ENCODE results near the gene SETD3. TPM values are rescaled to one million over a fixed set of nuclear protein-coding genes. Genes with fewer than 3 reads are reported as not detected.
"Not testable (repeated sequence)": the region's sequence is repeated elsewhere in the genome, so short reads cannot be mapped to it uniquely, and the experiment has no call there.

Gene SETD3
- total RNA-seq, 2 experiments from 2014 or later, result 56.8 to 64.5 TPM

- no peaks in the 10 kb centered on the region for H3K27me3 Mint-ChIP-seq
- POLR2A ChIA-PET, result no interaction called here
- no peak for DNase-seq
- no peaks in the 10 kb centered on the region for H3K4me1 Mint-ChIP-seq
- H3K9me3 Mint-ChIP-seq, result no peaks in the 10 kb centered on the region
- no peaks in the 10 kb centered on the region for H3K36me3 Mint-ChIP-seq (ENCODE audit: low read depth)
- CTCF ChIA-PET, result no interaction called here
- H3K4me3 Mint-ChIP-seq, result no peak overlapping the region
- no peak overlapping the region for H3K27ac Mint-ChIP-seq
Observed at GRCh38 chr14:99359906-99360305, 120.8 kb downstream of the SETD3 start.

GRCh38 chr14:99357916-99358390, 122.7 kb downstream of the SETD3 start:
- H3K4me3 Mint-ChIP-seq, result no peak overlapping the region
- no peaks in the 10 kb centered on the region for H3K36me3 Mint-ChIP-seq (ENCODE audit: low read depth)
- no peak for DNase-seq
- H3K27ac Mint-ChIP-seq, result no peak overlapping the region
- no peaks in the 10 kb centered on the region for H3K4me1 Mint-ChIP-seq
- H3K9me3 Mint-ChIP-seq, result no peaks in the 10 kb centered on the region
- ChIA-PET CTCF (interaction anchor here (0.7 to 1.2 kb wide), 2 partner anchors 12 to 1779 kb away, joined by 3 read pairs; no protein-coding TSS in a partner anchor), POLR2A (no interaction called here)
- H3K27me3 Mint-ChIP-seq, result no peaks in the 10 kb centered on the region

- Mint-ChIP-seq H3K9me3 (no peaks in the 10 kb centered on the region), H3K36me3 (ENCODE audit: low read depth) (no peaks in the 10 kb centered on the region), H3K27ac (no peak overlapping the region), H3K4me1 (no peaks in the 10 kb centered on the region), H3K27me3 (no peaks in the 10 kb centered on the region), H3K4me3 (no peak overlapping the region)
- DNase-seq, result no peak
- ChIA-PET CTCF (no interaction called here), POLR2A (no interaction called here)
Observed at GRCh38 chr14:99357151-99357915, 123.3 kb downstream of the SETD3 start.

GRCh38 chr14:99356031-99356608, 124.5 kb downstream of the SETD3 start:
- Mint-ChIP-seq H3K4me3 (no peak overlapping the region), H3K4me1 (no peaks in the 10 kb centered on the region), H3K27me3 (no peaks in the 10 kb centered on the region), H3K9me3 (no peaks in the 10 kb centered on the region), H3K36me3 (ENCODE audit: low read depth) (no peaks in the 10 kb centered on the region), H3K27ac (no peak overlapping the region)
- CTCF ChIA-PET, result no interaction called here
- DNase-seq, result no peak
- POLR2A ChIA-PET, result no interaction called here

GRCh38 chr14:99354166-99354875, 126.3 kb downstream of the SETD3 start:
- CTCF ChIA-PET, result interaction anchor here (0.6 kb wide), 1 partner anchor 23 kb away, joined by 4 read pairs; no protein-coding TSS in a partner anchor
- no peaks in the 10 kb centered on the region for H3K4me1 Mint-ChIP-seq

GRCh38 chr14:99352688-99353280, 127.9 kb downstream of the SETD3 start:
- H3K4me1 Mint-ChIP-seq, result no peaks in the 10 kb centered on the region
- ChIA-PET CTCF (no interaction called here), POLR2A (no interaction called here)
- H3K4me3 Mint-ChIP-seq, result no peak overlapping the region
- no peak overlapping the region for H3K27ac Mint-ChIP-seq
- H3K9me3 Mint-ChIP-seq, result no peaks in the 10 kb centered on the region
- H3K27me3 Mint-ChIP-seq, result no peaks in the 10 kb centered on the region
- no peak for DNase-seq
- no peaks in the 10 kb centered on the region for H3K36me3 Mint-ChIP-seq (ENCODE audit: low read depth)

More at GRCh38 chr14:99354166-99354875, 126.3 kb downstream of the SETD3 start:
- Mint-ChIP-seq H3K4me3 (no peak overlapping the region), H3K27me3 (no peaks in the 10 kb centered on the region), H3K27ac (no peak overlapping the region), H3K36me3 (ENCODE audit: low read depth) (no peaks in the 10 kb centered on the region), H3K9me3 (no peaks in the 10 kb centered on the region)
- no peak for DNase-seq
- POLR2A ChIA-PET, result no interaction called here

GRCh38 chr14:99351166-99352007, 129.3 kb downstream of the SETD3 start:
- CTCF ChIA-PET, result interaction anchor here (0.9 to 1.7 kb wide), 3 partner anchors 29 to 68 kb away, joined by 3 to 5 read pairs (median 3); no protein-coding TSS in a partner anchor
- no peak overlapping the region for H3K27ac Mint-ChIP-seq
- H3K4me3 Mint-ChIP-seq, result no peak overlapping the region
- no peaks in the 10 kb centered on the region for H3K9me3 Mint-ChIP-seq
- H3K36me3 Mint-ChIP-seq (ENCODE audit: low read depth), result no peaks in the 10 kb centered on the region
- no peak for DNase-seq
- H3K4me1 Mint-ChIP-seq, result no peaks in the 10 kb centered on the region
- H3K27me3 Mint-ChIP-seq, result no peaks in the 10 kb centered on the region
- POLR2A ChIA-PET, result interaction anchor here (0.5 kb wide), 1 partner anchor 685 kb away, joined by 3 read pairs; no protein-coding TSS in a partner anchor

GRCh38 chr14:99350751-99351150, 129.9 kb downstream of the SETD3 start:
- peaks cover 2% of the 10 kb centered on the region for H3K27me3 Mint-ChIP-seq
- no peak for DNase-seq
- H3K27ac Mint-ChIP-seq, result no peak overlapping the region

GRCh38 chr14:99349721-99350495, 130.8 kb downstream of the SETD3 start:
- H3K9me3 Mint-ChIP-seq, result no peaks in the 10 kb centered on the region
- DNase-seq, result no peak
- CTCF ChIA-PET, result no interaction called here
- no peak overlapping the region for H3K4me3 Mint-ChIP-seq
- H3K4me1 Mint-ChIP-seq, result no peaks in the 10 kb centered on the region
- peaks cover 4% of the 10 kb centered on the region for H3K27me3 Mint-ChIP-seq
- H3K27ac Mint-ChIP-seq, result no peak overlapping the region
- POLR2A ChIA-PET, result no interaction called here
- H3K36me3 Mint-ChIP-seq (ENCODE audit: low read depth), result no peaks in the 10 kb centered on the region

More at GRCh38 chr14:99350751-99351150, 129.9 kb downstream of the SETD3 start:
- ChIA-PET POLR2A (no interaction called here), CTCF (interaction anchor here (0.9 to 1.7 kb wide), 3 partner anchors 29 to 68 kb away, joined by 3 to 5 read pairs (median 3); no protein-coding TSS in a partner anchor)
- Mint-ChIP-seq H3K4me3 (no peak overlapping the region), H3K4me1 (no peaks in the 10 kb centered on the region), H3K9me3 (no peaks in the 10 kb centered on the region), H3K36me3 (ENCODE audit: low read depth) (no peaks in the 10 kb centered on the region)

GRCh38 chr14:99348816-99349614, 131.6 kb downstream of the SETD3 start:
- POLR2A ChIA-PET, result no interaction called here
- CTCF ChIA-PET, result no interaction called here
- Mint-ChIP-seq H3K9me3 (no peaks in the 10 kb centered on the region), H3K4me1 (no peaks in the 10 kb centered on the region), H3K27me3 (peaks cover 4% of the 10 kb centered on the region), H3K36me3 (ENCODE audit: low read depth) (no peaks in the 10 kb centered on the region), H3K4me3 (no peak overlapping the region), H3K27ac (peak overlapping the region; percentile 60)
- DNase-seq, result no peak

- CTCF ChIA-PET; POLR2A ChIA-PET; H3K27ac Mint-ChIP-seq; H3K36me3 Mint-ChIP-seq (ENCODE audit: low read depth); H3K4me3 Mint-ChIP-seq; H3K27me3 Mint-ChIP-seq; H3K4me1 Mint-ChIP-seq; H3K9me3 Mint-ChIP-seq; DNase-seq: not testable (repeated sequence)
Observed at GRCh38 chr14:99348231-99348630, 132.4 kb downstream of the SETD3 start.

Data from activated CD4-positive, alpha-beta T cell treated with anti-CD3 and anti-CD28 coated beads, Interleukin-2, amount 10 ng/mL, durations not matched to agents 7 days and 5 days (primary cell).